Esophagus squamous epithelium (tissue), 4 donors: ENCODE results near the gene DSCAML1.

Experiments
- CTCF ChIP-seq, 6 experiments: fragments of 450-650 bp in 4 of 6; fragments of 200-600 bp in 2 of 6; sonication (generic) in 2 of 6; IDR thresholded peaks; one replicate each; pipeline ENCODE4 v1.5.1; 2016 to 2019; ENCODE audit warnings: antibody characterized with exemption in 6 of 6, mild to moderate bottlenecking in 4 of 6, moderate library complexity in 4 of 6
- POLR2A ChIP-seq, 4 donors: fragments of 450-650 bp; IDR thresholded peaks; one replicate each; pipeline ENCODE4 v1.6.1; 2017; ENCODE audit warnings: antibody characterized with exemption in 4 of 4, mild to moderate bottlenecking in 4 of 4, moderate library complexity in 3 of 4

- TF ChIP-seq CTCF (IDR thresholded peaks at IDR 0.05) (no peak), POLR2A (IDR thresholded peaks at IDR 0.05) (no peak)
Observed at GRCh38 chr11:117767071-117767470, 29.9 kb downstream of the DSCAML1 start.
